CD4-positive, alpha-beta T cell treated with Interleukin-6 at 100 ng/mL for 8 hours (primary cell): ENCODE data around the gene EPS8L3.

ENCODE experiments used
- DNase-seq: peaks from one replicate; pipeline ENCODE4 v3.0.0-alpha.2; 2020; ENCODE audit warnings: mixed read lengths, low spot score

EPS8L3 gene

DNA sequence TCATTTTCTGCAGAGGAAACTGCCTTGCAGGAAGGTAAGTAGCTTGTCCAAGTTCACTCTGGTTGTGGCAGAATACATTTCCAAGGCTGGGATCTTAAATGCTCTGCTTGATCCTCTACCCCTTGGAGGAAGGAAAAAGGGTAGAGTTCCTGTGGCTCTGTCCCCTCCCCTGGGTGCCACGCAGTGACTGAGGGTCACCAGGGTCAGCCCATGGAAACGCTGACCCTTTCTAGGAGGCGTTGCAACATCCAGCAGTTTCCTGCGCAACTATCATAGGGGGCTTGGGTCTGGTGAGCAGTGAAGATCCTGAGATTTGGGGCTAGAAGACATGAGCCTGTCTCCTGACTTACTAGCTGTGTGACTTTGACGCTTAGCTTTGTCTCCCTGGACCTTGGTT is 29.4 kb upstream of the EPS8L3 start:
- DNase-seq, result no peak

GRCh38 chr1:109792056-109792831 is 28.5 kb upstream of the EPS8L3 start:
- DNase-seq, result no peak

GRCh38 chr1:109791495-109792043 is 27.8 kb upstream of the EPS8L3 start:
- DNase-seq, result no peak

- DNase-seq, result peak; percentile 85
Measured at GRCh38 chr1:109790735-109791494, 27.2 kb upstream of the EPS8L3 start.

DNA sequence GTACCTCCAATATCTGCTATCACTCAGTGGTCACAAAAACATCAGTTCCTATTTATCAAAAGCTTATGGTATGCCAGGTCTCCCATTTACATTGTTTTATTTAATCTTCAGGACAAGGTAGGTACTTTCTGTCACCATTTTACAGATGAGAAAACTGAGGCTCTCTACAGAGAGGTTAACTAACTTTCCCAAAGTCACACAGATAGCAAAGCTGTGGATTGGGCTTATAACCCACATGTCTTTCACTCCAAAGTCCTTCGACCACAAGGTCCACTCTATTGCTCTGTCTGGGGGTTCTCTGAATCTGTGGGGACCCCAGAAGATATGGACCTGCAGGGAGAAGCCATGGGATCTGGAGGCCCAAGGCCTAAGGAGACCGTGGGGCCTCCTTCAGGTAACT is 26.6 kb upstream of the EPS8L3 start:
- DNase-seq, result no peak

- no peak for DNase-seq
Measured at GRCh38 chr1:109789551-109790180, 25.9 kb upstream of the EPS8L3 start.

DNA sequence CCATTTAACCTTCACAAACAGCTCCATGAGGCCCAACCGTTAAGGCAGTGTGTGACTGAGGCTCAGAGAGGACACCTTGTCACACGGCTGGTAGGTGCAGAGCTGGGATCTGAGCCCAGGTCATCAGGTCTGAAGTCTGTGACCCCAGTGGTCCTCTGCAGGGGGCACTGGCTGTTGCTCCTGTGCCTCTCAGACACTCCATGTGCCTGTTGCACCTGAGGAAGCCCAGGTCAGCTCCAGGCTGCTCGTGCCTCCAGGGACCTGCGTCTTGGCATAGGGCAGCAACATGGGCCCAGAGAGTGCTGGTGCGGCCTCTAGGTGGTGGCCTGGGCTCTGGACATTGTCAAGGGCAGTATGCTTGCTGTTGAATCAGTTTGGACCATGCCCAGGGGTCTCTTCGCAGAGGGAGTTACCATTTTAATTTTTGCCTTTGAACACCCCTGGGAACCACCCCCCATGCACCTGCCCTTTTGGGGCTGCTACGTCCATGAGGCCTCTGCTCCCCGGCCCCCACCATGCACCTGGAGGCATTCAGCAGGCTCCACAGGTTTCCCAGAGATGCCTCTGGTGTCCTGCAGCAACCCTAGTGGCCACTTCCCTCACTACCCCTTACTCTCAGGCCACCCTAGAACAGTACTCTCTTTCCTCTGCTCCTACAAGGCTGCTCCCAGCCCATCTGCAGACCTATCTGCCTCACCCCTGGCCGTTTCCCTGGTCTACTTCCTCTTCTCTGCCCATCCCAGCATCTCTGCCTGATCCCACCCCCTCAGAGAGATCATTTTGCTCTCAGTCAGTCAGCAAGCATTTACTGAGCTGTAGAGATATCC is 25.2 kb upstream of the EPS8L3 start:
- no peak for DNase-seq

- no peak for DNase-seq
Measured at GRCh38 chr1:109787845-109788601, 24.3 kb upstream of the EPS8L3 start.

DNA sequence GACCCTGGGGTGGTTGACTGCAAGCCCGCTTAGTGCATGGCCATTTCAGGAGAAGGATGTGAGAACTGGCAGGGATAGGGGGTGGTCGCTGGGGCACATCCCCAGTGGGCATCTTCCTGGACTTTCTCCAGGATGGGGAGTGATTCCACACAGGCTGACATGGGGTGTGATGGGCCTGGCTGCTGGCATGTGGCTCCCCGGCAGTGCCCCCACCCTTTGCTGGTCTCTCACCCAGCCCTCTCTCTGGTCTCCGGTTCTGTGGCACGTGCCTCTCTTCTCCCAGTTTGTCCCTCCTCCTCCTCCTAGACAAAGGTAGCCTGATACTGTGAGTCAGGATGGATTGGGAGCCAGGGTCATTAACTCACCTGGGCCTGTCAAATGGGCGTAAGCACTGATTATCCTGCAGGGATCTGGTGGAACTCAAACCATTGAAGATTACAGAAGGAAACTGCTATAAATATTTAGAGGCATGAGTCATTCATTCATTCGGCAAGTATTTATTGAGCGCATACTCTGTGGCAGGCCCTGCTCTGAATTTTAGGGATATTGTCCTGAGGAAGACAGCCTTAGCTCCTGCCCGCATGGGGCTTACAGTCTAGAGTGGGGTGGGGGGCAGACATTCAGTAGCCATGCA is 23.6 kb upstream of the EPS8L3 start:
- DNase-seq, result no peak

DNA sequence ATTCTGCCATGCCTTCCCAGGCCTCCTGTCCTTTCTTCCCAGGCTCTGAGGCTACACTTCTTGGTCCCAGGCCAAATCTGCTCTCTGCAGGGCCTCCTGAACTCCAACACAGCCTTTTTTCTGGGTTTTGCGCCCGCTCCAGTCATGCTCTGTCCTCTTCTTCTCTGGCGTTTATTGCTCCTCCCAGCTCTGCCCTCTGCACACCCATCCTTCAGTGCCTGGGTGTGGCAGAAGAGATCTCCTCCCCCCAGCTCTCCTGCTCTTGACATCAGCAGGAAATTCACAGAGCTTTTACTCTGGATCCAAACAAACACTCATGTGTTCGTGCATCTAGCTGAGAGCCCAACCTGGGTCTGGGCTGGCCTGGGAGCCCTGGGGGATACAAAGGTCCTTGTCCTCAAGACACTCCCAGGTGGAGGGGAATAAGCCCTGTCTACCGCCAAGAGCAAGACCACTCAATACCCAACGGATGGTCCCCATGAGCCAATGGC is 22.9 kb upstream of the EPS8L3 start:
- DNase-seq, result no peak

- no peak for DNase-seq
Measured at GRCh38 chr1:109786112-109786480, 22.4 kb upstream of the EPS8L3 start.

DNA sequence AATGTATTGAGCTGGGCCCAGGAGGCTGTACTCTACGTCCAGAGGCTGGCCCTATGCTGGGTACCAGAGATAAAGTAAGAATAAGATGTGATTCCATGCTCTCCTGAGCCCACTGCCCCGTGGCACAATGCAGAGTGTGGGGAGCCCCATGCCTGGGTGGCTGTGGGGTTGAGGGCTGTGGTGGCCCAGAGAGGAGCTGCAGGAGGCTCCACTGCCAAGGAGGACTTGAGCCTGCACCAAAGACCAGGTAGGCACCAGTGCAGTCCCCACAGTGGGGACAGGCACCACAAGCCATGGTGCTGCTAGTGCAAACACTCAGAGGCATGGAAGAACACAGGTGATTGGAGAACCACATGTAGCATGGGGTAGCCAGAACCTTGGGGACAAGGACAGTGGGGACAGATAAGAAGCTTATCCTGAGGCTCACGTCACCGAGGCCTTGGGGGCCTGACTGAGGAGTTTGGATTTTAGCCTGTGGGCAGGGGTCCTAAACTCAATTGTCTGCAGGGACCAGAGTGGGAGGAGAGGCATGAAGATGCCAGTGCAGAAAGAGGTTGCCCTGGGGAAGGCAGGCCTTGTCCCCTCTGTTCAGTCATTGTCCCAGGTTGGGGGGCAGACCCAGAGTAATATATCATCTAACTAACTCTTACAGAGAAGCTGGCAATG is 21.9 kb upstream of the EPS8L3 start:
- DNase-seq, result no peak

DNA sequence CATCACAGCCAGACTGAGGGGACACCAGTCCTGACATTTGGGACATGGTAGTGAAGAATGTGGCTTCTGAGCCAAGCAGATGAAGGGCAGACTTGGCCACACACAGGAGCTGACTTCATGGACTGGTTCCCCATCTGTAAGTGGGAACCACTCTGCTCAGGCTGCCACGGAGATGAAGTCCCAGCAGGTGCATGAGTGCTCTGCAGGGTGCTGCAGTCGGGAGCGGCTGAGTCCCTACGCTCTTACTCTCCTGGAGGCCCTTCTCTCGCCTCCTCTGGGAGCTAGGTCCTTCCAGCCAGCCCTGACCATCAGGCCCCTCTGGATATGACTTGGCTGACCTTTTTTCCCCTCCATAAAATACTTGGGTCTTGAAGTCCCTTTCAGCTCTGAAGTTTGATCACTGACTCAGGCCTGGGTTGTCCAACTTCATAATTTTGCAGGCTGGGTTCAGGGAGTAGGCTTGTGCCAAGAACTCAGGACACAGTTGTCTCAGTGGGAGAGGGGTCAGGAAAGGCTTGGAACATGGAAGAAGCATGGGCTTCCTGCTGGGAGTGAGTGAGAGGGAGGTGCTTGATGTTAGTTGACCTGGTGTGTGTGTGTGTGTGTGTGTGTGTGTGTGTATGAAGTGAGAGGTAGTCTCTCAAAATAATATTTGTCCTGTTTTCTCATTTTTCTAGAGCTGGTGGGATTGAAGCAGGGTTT is 21.0 kb upstream of the EPS8L3 start:
- DNase-seq, result no peak

GRCh38 chr1:109783436-109783835 is 19.7 kb upstream of the EPS8L3 start:
- DNase-seq, result no peak

GRCh38 chr1:109782927-109783326 is 19.2 kb upstream of the EPS8L3 start:
- no peak for DNase-seq

DNA sequence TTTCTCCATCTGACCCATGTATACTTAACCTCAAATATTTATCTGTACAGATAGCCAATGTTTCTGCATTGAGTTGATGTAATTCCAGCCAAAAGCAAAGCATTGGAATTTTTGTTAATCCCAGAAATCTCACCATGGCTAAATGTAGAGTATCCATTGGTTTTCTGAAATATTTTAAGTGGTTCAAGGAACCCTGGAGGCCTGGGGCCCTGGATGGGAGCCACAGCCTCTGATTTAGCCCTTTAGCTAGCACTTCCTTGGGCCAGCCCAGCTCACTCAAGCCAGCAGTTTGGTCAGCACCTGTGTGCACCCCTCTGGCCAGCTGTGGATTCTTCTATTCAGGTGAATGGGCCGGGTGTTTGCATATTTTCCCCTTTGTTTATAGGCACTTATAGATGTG is 18.8 kb upstream of the EPS8L3 start:
- no peak for DNase-seq

- DNase-seq, result no peak
Measured at GRCh38 chr1:109781806-109782205, 18.1 kb upstream of the EPS8L3 start.

DNA sequence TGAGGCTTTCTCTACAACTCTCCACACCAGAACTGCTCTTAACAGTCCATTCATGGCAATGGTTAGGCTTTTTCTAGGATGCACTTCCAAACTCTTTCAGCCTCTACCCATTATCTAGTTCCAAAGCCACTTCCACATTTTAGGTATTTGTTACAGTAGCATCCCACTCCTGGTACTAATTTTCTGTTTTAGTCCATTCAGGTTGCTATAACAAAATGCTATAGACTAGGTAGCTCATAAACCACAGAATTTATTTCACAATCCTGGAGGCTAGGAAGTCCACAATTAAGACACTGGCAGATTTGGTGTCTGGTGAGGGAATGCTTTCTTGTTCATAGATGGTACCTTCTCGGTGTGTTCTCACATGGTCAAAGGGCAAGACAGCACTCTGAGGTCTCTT is 17.3 kb upstream of the EPS8L3 start:
- no peak for DNase-seq

- DNase-seq, result no peak
Measured at GRCh38 chr1:109777980-109778625, 14.4 kb upstream of the EPS8L3 start.
